ENCODE results near the gene KLHL13.

KLHL13 gene

DNA sequence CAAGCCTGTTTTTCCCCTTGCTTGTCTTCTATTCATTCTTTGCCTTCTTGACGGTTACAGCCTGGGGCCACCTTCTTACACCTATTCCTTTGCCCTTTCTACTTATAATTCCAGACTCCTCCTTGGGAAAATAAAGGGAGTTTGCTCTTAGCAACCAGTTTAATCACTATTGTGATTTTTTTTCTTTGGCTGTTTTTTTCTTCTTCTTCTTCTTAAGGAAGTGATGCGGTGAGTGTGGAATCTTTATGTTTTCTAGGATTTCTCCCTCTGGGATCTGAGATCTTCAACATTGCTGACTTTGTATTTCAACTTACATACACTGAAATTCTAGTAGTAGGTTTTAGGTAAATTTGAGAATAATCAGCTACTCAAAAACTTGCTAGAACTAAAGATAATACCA, 1.1 kb upstream of the KLHL13 start:
- in situ Hi-C loops (cut with MboI; ENCODE audit: low pct_unique_long_range_greater_than_20kb, low sequenced_read_pairs, unreplicated experiment) = no loop called here
- TF ChIP-seq CTCF (IDR thresholded peaks at IDR 0.05; ENCODE audit: extremely low read depth, insufficient read depth, missing control alignments) = no peak
- DNase-seq (ENCODE audit: low spot score) = no peak

DNA sequence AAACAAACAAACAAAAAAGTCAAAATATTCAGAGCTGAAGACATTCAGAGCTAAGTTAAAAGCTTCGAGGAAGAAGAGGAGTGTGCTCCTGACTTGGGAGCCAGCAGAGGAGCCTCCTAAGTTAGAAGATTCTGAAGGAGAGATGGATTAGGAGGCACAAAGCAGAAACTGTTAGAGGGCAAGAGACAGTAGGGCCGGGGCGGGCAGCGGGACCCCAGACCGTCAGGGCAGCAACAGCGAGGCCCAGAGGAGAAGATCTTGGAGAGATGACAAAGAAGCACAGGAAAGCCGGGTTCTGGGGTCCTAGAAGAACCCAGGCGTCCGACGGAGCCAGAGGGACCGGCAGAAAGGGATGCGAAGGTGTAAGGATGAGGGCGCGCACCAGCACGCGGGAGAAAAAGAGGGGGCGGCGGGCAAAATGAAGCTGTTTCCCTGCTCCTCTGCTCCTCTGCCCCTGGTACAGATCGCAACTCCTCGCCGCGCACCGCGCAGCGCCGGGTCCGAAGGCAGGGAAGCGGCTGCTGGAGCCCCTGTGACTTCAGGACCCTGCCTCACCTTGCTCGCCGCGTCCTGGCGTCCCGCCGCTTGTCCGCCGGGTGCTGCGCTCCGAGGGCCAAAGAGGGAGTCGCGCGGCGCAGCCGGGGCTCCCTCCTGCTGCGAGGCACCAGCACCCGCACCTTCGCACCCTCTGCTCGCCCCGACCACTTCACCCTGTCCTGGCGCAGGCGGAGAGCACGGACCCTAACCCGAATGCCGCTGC, 477 bp downstream of the KLHL13 start:
- no peak for DNase-seq (ENCODE audit: low spot score)
- TF ChIP-seq CTCF (IDR thresholded peaks at IDR 0.05; ENCODE audit: extremely low read depth, insufficient read depth, missing control alignments) = no peak
- in situ Hi-C loops (cut with MboI; ENCODE audit: low pct_unique_long_range_greater_than_20kb, low sequenced_read_pairs, unreplicated experiment) = no loop called here

DNA sequence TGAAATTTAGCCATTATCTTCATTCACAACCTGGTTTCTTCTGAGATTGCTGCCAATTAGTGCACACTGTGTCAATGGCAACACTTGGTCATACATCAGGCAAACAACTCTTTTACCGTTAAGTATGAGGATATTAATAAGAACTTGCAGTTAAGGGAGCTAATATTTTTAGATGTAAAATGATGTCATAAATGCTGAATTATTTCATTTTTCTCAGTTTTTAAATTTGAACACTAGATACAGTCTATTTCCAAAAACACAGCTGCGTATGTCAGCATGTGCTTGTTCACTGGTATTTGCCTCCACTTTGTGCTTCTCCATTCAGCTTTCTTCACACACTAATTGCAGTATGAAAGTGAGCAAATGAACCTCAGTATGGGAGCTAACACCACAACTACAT, 1.6 kb downstream of the KLHL13 start:
- in situ Hi-C loops (cut with MboI; ENCODE audit: low pct_unique_long_range_greater_than_20kb, low sequenced_read_pairs, unreplicated experiment) = no loop called here
- no peak for TF ChIP-seq CTCF (IDR thresholded peaks at IDR 0.05; ENCODE audit: extremely low read depth, insufficient read depth, missing control alignments)
- DNase-seq (ENCODE audit: low spot score) = no peak

- in situ Hi-C loops (cut with MboI; ENCODE audit: low pct_unique_long_range_greater_than_20kb, low sequenced_read_pairs, unreplicated experiment) = no loop called here
- no peak for TF ChIP-seq CTCF (IDR thresholded peaks at IDR 0.05; ENCODE audit: extremely low read depth, insufficient read depth, missing control alignments)
- DNase-seq (ENCODE audit: low spot score) = no peak
Observed at GRCh38 chrX:118109065-118109464, 7.5 kb downstream of the KLHL13 start.

- in situ Hi-C loops (cut with MboI; ENCODE audit: low pct_unique_long_range_greater_than_20kb, low sequenced_read_pairs, unreplicated experiment) = no loop called here
- TF ChIP-seq CTCF (IDR thresholded peaks at IDR 0.05; ENCODE audit: extremely low read depth, insufficient read depth, missing control alignments) = no peak
- no peak for DNase-seq (ENCODE audit: low spot score)
Observed at GRCh38 chrX:118108304-118108703, 8.3 kb downstream of the KLHL13 start.

- TF ChIP-seq CTCF (IDR thresholded peaks at IDR 0.05; ENCODE audit: extremely low read depth, insufficient read depth, missing control alignments) = no peak
- DNase-seq (ENCODE audit: low spot score) = no peak
- in situ Hi-C loops (cut with MboI; ENCODE audit: low pct_unique_long_range_greater_than_20kb, low sequenced_read_pairs, unreplicated experiment) = no loop called here
Observed at GRCh38 chrX:118100091-118100490, 16.5 kb downstream of the KLHL13 start.
